HEK293 (cell line): ENCODE results near the gene PRF1.

Source experiments
- GLI4 ChIP-seq: fragments of 450-650 bp; formaldehyde crosslinking; IDR thresholded peaks from 2 replicates; pipeline ENCODE4 v1.5.1; 2016; ENCODE audit warnings: missing biosample characterization, missing genetic modification characterization
- YY1 ChIP-seq: fragments of 450-650 bp; formaldehyde crosslinking; IDR thresholded peaks from 2 replicates; pipeline ENCODE4 v1.5.1; 2018; ENCODE audit warnings: missing biosample characterization, missing genetic modification characterization
- ZIC2 ChIP-seq: fragments of 450-650 bp; formaldehyde crosslinking; IDR thresholded peaks from 2 replicates; pipeline ENCODE4 v1.5.1; 2016; ENCODE audit warnings: missing biosample characterization, missing genetic modification characterization
- ZNF2 ChIP-seq: fragments of 450-650 bp; formaldehyde crosslinking; IDR thresholded peaks from 2 replicates; pipeline ENCODE4 v1.5.1; 2016; ENCODE audit warnings: missing biosample characterization, missing genetic modification characterization
- ZNF223 ChIP-seq: fragments of 450-650 bp; formaldehyde crosslinking; IDR thresholded peaks from 2 replicates; pipeline ENCODE4 v1.5.1; 2016; ENCODE audit warnings: missing biosample characterization, missing genetic modification characterization
- ZNF23 ChIP-seq: fragments of 450-650 bp; formaldehyde crosslinking; IDR thresholded peaks from 2 replicates; pipeline ENCODE4 v1.5.1; 2016; ENCODE audit warnings: missing biosample characterization, missing genetic modification characterization, borderline replicate concordance
- ZNF48 ChIP-seq: fragments of 450-650 bp; formaldehyde crosslinking; IDR thresholded peaks from 2 replicates; pipeline ENCODE4 v1.5.1; 2016; ENCODE audit warnings: missing biosample characterization, missing genetic modification characterization
- ZNF548 ChIP-seq: fragments of 450-650 bp; formaldehyde crosslinking; IDR thresholded peaks from 2 replicates; pipeline ENCODE4 v1.5.1; 2016; ENCODE audit warnings: missing biosample characterization, missing genetic modification characterization
- ZNF677 ChIP-seq: fragments of 450-650 bp; IDR thresholded peaks from 2 replicates; pipeline ENCODE4 v1.5.0; 2018; ENCODE audit warnings: missing biosample characterization, mild to moderate bottlenecking, missing genetic modification characterization, moderate library complexity
- TF ChIP-seq, protein P1 (sequence below): fragments of 450-650 bp; formaldehyde crosslinking; conservative IDR thresholded peaks from 2 replicates; pipeline ENCODE4 v1.5.1; 2016; ENCODE audit warnings: low read depth, missing biosample characterization, missing genetic modification characterization
- TF ChIP-seq, protein P2 (sequence below): fragments of 450-650 bp; formaldehyde crosslinking; IDR thresholded peaks from 2 replicates; pipeline ENCODE4 v1.5.1; 2017; ENCODE audit warnings: missing biosample characterization, missing genetic modification characterization
- TF ChIP-seq, protein P3 (sequence below): fragments of 450-650 bp; formaldehyde crosslinking; IDR thresholded peaks from 2 replicates; pipeline ENCODE4; 2016; ENCODE audit warnings: missing biosample characterization, missing genetic modification characterization
- TF ChIP-seq, protein P4 (sequence below): fragments of 450-650 bp; formaldehyde crosslinking; IDR thresholded peaks from 2 replicates; pipeline ENCODE4 v1.5.1; 2016; ENCODE audit warnings: missing biosample characterization, missing genetic modification characterization
- TF ChIP-seq, protein P5 (sequence below): fragments of 450-650 bp; formaldehyde crosslinking; IDR thresholded peaks from 2 replicates; pipeline ENCODE4 v1.5.1; 2017; ENCODE audit warnings: missing biosample characterization, mild to moderate bottlenecking, missing genetic modification characterization, moderate library complexity
- TF ChIP-seq, protein P6 (sequence below): fragments of 450-650 bp; formaldehyde crosslinking; IDR thresholded peaks from 2 replicates; pipeline ENCODE4 v1.5.1; 2016; ENCODE audit warnings: missing biosample characterization, missing genetic modification characterization
- TF ChIP-seq, protein P7 (sequence below): fragments of 450-650 bp; formaldehyde crosslinking; IDR thresholded peaks from 2 replicates; pipeline ENCODE4 v1.5.1; 2016; ENCODE audit warnings: missing biosample characterization, missing genetic modification characterization, borderline replicate concordance

PRF1 gene

DNA sequence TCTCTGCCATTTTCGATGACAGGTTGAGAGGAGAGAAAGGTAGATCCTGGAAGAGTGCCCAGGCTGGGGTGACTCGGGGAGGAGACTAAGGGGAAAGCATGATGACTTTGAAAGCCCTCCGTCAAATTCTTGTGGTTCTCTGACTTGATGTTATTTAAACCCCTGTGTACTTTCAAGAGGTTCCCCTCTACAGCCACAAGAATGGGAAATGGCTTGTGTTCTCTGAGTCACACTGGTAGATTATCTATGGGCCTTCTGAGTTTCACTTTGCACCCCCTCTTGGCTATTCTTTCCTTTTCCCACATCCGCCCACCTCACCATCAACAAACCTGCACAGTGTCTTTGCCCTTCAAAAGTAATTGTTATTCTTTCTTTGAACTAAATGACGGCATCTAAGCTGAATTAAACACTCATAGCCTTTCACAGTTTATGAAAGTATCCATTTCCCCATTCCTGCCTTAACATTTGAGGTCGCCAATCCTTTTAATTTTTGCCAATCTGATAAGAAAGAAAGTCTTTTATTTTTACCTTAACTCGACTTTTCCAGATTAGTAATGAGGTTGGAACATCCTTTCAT lies 24.1 kb downstream of the PRF1 start (continued):
- TF ChIP-seq, protein P1, sequence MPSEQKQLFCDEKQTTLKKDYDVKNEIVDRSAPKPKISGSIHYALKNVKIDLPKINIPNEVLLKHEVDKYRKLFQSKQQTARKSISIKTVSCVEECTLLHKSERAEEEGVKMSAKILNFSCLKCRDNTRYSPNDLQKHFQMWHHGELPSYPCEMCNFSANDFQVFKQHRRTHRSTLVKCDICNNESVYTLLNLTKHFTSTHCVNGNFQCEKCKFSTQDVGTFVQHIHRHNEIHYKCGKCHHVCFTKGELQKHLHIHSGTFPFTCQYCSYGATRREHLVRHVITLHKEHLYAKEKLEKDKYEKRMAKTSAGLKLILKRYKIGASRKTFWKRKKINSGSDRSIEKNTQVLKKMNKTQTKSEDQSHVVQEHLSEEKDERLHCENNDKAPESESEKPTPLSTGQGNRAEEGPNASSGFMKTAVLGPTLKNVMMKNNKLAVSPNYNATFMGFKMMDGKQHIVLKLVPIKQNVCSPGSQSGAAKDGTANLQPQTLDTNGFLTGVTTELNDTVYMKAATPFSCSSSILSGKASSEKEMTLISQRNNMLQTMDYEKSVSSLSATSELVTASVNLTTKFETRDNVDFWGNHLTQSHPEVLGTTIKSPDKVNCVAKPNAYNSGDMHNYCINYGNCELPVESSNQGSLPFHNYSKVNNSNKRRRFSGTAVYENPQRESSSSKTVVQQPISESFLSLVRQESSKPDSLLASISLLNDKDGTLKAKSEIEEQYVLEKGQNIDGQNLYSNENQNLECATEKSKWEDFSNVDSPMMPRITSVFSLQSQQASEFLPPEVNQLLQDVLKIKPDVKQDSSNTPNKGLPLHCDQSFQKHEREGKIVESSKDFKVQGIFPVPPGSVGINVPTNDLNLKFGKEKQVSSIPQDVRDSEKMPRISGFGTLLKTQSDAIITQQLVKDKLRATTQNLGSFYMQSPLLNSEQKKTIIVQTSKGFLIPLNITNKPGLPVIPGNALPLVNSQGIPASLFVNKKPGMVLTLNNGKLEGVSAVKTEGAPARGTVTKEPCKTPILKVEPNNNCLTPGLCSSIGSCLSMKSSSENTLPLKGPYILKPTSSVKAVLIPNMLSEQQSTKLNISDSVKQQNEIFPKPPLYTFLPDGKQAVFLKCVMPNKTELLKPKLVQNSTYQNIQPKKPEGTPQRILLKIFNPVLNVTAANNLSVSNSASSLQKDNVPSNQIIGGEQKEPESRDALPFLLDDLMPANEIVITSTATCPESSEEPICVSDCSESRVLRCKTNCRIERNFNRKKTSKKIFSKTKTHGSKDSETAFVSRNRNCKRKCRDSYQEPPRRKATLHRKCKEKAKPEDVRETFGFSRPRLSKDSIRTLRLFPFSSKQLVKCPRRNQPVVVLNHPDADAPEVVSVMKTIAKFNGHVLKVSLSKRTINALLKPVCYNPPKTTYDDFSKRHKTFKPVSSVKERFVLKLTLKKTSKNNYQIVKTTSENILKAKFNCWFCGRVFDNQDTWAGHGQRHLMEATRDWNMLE (tag by site-specific recombination), result no peak
- TF ChIP-seq, protein P2, sequence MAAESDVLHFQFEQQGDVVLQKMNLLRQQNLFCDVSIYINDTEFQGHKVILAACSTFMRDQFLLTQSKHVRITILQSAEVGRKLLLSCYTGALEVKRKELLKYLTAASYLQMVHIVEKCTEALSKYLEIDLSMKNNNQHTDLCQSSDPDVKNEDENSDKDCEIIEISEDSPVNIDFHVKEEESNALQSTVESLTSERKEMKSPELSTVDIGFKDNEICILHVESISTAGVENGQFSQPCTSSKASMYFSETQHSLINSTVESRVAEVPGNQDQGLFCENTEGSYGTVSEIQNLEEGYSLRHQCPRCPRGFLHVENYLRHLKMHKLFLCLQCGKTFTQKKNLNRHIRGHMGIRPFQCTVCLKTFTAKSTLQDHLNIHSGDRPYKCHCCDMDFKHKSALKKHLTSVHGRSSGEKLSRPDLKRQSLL, result no peak
- TF ChIP-seq, protein P3, sequence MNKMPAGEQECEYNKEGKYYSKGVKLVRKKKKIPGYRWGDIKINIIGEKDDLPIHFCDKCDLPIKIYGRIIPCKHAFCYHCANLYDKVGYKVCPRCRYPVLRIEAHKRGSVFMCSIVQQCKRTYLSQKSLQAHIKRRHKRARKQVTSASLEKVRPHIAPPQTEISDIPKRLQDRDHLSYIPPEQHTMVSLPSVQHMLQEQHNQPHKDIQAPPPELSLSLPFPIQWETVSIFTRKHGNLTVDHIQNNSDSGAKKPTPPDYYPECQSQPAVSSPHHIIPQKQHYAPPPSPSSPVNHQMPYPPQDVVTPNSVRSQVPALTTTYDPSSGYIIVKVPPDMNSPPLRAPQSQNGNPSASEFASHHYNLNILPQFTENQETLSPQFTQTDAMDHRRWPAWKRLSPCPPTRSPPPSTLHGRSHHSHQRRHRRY (tag by site-specific recombination), result no peak
- no peak for TF ChIP-seq YY1
- no peak for TF ChIP-seq ZNF48
- TF ChIP-seq ZNF223 (tag by site-specific recombination), result no peak
- TF ChIP-seq ZNF548 (tag by site-specific recombination), result no peak
- TF ChIP-seq, protein P4, sequence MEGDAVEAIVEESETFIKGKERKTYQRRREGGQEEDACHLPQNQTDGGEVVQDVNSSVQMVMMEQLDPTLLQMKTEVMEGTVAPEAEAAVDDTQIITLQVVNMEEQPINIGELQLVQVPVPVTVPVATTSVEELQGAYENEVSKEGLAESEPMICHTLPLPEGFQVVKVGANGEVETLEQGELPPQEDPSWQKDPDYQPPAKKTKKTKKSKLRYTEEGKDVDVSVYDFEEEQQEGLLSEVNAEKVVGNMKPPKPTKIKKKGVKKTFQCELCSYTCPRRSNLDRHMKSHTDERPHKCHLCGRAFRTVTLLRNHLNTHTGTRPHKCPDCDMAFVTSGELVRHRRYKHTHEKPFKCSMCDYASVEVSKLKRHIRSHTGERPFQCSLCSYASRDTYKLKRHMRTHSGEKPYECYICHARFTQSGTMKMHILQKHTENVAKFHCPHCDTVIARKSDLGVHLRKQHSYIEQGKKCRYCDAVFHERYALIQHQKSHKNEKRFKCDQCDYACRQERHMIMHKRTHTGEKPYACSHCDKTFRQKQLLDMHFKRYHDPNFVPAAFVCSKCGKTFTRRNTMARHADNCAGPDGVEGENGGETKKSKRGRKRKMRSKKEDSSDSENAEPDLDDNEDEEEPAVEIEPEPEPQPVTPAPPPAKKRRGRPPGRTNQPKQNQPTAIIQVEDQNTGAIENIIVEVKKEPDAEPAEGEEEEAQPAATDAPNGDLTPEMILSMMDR, result no peak
- TF ChIP-seq ZNF677 (tag by site-specific recombination), result no peak
- TF ChIP-seq ZIC2, result no peak
- no peak for TF ChIP-seq ZNF23 (tag by site-specific recombination)
- no peak for TF ChIP-seq ZNF2 (tag by site-specific recombination)
- TF ChIP-seq, protein P5, sequence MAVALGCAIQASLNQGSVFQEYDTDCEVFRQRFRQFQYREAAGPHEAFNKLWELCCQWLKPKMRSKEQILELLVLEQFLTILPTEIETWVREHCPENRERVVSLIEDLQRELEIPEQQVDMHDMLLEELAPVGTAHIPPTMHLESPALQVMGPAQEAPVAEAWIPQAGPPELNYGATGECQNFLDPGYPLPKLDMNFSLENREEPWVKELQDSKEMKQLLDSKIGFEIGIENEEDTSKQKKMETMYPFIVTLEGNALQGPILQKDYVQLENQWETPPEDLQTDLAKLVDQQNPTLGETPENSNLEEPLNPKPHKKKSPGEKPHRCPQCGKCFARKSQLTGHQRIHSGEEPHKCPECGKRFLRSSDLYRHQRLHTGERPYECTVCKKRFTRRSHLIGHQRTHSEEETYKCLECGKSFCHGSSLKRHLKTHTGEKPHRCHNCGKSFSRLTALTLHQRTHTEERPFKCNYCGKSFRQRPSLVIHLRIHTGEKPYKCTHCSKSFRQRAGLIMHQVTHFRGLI (tag by site-specific recombination), result no peak
- no peak for TF ChIP-seq GLI4
- TF ChIP-seq, protein P6, sequence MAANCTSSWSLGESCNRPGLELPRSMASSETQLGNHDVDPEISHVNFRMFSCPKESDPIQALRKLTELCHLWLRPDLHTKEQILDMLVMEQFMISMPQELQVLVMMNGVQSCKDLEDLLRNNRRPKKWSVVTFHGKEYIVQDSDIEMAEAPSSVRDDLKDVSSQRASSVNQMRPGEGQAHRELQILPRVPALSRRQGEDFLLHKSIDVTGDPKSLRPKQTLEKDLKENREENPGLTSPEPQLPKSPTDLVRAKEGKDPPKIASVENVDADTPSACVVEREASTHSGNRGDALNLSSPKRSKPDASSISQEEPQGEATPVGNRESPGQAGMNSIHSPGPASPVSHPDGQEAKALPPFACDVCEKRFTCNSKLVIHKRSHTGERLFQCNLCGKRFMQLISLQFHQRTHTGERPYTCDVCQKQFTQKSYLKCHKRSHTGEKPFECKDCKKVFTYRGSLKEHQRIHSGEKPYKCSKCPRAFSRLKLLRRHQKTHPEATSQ (tag by site-specific recombination), result no peak
- TF ChIP-seq, protein P7, sequence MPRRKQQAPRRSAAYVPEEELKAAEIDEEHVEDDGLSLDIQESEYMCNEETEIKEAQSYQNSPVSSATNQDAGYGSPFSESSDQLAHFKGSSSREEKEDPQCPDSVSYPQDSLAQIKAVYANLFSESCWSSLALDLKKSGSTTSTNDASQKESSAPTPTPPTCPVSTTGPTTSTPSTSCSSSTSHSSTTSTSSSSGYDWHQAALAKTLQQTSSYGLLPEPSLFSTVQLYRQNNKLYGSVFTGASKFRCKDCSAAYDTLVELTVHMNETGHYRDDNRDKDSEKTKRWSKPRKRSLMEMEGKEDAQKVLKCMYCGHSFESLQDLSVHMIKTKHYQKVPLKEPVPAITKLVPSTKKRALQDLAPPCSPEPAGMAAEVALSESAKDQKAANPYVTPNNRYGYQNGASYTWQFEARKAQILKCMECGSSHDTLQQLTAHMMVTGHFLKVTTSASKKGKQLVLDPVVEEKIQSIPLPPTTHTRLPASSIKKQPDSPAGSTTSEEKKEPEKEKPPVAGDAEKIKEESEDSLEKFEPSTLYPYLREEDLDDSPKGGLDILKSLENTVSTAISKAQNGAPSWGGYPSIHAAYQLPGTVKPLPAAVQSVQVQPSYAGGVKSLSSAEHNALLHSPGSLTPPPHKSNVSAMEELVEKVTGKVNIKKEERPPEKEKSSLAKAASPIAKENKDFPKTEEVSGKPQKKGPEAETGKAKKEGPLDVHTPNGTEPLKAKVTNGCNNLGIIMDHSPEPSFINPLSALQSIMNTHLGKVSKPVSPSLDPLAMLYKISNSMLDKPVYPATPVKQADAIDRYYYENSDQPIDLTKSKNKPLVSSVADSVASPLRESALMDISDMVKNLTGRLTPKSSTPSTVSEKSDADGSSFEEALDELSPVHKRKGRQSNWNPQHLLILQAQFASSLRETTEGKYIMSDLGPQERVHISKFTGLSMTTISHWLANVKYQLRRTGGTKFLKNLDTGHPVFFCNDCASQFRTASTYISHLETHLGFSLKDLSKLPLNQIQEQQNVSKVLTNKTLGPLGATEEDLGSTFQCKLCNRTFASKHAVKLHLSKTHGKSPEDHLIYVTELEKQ (tag by site-specific recombination), result no peak
